ENCODE measurements around the gene CHMP6. TPM values are rescaled to one million over a fixed set of nuclear protein-coding genes. Genes with fewer than 3 reads are reported as not detected.

CHMP6 gene
- 10 to 100 TPM; 16.7 to 23.8 (median 22.1) TPM for total RNA-seq

DNA sequence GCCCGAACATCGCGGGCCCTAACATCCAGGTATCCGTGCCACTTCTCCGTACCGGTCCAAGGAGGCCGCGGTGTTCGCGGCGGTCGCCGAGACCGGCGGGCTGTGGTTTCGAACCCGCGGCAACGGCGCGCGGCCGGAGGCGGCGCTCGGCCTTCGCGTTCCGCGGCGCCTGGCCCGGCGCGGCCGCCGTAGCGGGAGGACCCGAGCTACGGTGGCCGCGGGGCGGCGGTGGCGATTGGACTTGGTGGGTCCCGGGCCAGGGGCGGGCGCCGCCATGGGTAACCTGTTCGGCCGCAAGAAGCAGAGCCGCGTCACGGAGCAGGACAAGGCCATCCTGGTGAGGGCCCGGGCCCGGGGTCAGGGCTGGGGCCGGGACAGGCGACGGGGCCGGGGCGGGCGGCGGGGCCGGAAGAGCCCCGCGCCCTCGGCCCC, at the start of gene CHMP6:
TSS of gene CHMP6 (plus strand) at position 197 of the 432 bp plus-strand sequence. CDS start at position 275, 78 bp downstream.
- Histone ChIP-seq H3K9me3 (no peaks in the 10 kb centered on the region), H3K4me3 (peak within 1 kb of the TSS; percentile 74 to 100 (median 94)), H3K27ac (peak within 1 kb of the TSS; percentile 64 to 88 (median 79)), H3K36me3 (peaks cover 13 to 21% (median 14%) of the 10 kb centered on the region in 3 donors), H3K27me3 (no peaks in the 10 kb centered on the region), H3K4me1 (peaks cover 16 to 64% (median 32%) of the 10 kb centered on the region in 3 donors)
- DNase-seq: no peak
- 0% methylated on average over 7 of the region's 66 CpGs; no CpG with 5 or more reads in 1 of the 2 donors for WGBS, 2 donors
- TF ChIP-seq, protein P1, sequence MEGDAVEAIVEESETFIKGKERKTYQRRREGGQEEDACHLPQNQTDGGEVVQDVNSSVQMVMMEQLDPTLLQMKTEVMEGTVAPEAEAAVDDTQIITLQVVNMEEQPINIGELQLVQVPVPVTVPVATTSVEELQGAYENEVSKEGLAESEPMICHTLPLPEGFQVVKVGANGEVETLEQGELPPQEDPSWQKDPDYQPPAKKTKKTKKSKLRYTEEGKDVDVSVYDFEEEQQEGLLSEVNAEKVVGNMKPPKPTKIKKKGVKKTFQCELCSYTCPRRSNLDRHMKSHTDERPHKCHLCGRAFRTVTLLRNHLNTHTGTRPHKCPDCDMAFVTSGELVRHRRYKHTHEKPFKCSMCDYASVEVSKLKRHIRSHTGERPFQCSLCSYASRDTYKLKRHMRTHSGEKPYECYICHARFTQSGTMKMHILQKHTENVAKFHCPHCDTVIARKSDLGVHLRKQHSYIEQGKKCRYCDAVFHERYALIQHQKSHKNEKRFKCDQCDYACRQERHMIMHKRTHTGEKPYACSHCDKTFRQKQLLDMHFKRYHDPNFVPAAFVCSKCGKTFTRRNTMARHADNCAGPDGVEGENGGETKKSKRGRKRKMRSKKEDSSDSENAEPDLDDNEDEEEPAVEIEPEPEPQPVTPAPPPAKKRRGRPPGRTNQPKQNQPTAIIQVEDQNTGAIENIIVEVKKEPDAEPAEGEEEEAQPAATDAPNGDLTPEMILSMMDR (IDR thresholded peaks at IDR 0.05): peak in 5 of 6 experiments; percentile 11 to 74 (median 55)
- TF ChIP-seq POLR2A (IDR thresholded peaks at IDR 0.05): no peak
- intact Hi-C loops (cut with DNase I): loop anchor here (10.0 kb wide), 1 partner anchor 113 kb away; no protein-coding TSS in a partner anchor

GRCh38 chr17:80942423-80943345, 49.0 kb upstream of the CHMP6 start:
- Histone ChIP-seq H3K27me3 (no peaks in the 10 kb centered on the region), H3K9me3 (no peaks in the 10 kb centered on the region), H3K4me3 (peak overlapping the region in 1 of 4 donors; percentile 31), H3K36me3 (peaks cover 0 to 59% (median 0%) of the 10 kb centered on the region in 3 donors), H3K4me1 (peaks cover 0 to 25% (median 24%) of the 10 kb centered on the region in 3 donors), H3K27ac (peak overlapping the region; percentile 49 to 85 (median 76))
- peak; percentile 17 for DNase-seq
- intact Hi-C loops (cut with DNase I): no loop called here
- TF ChIP-seq POLR2A (IDR thresholded peaks at IDR 0.05): no peak
- TF ChIP-seq, protein P1 (IDR thresholded peaks at IDR 0.05): no peak
- WGBS, 2 donors: 48 to 55% methylated on average over 31 of the region's 38 CpGs

- DNase-seq: no peak
- no peaks in the 10 kb centered on the region for H3K27me3 ChIP-seq
- intact Hi-C loops (cut with DNase I): no loop called here
- peak overlapping the region; percentile 22 to 85 (median 76) for H3K27ac ChIP-seq
- peaks cover 0 to 62% (median 0%) of the 10 kb centered on the region in 3 donors for H3K36me3 ChIP-seq
- peaks cover 0 to 27% (median 24%) of the 10 kb centered on the region in 3 donors for H3K4me1 ChIP-seq
- no peak for TF ChIP-seq POLR2A (IDR thresholded peaks at IDR 0.05)
- TF ChIP-seq, protein P1 (IDR thresholded peaks at IDR 0.05): no peak
- H3K9me3 ChIP-seq: no peaks in the 10 kb centered on the region
- H3K4me3 ChIP-seq: no peak overlapping the region
- 85 to 99% methylated on average over 9 to 12 of the region's 17 CpGs for WGBS, 2 donors
These were observed 48.1 kb upstream of the CHMP6 start for GRCh38 chr17:80943346-80944145.

- no peak for DNase-seq
- no peaks in the 10 kb centered on the region for H3K9me3 ChIP-seq
- WGBS, 2 donors: 78 to 94% methylated on average over 4 to 9 of the region's 9 CpGs
- H3K36me3 ChIP-seq: peaks cover 0 to 63% (median 0%) of the 10 kb centered on the region in 3 donors
- no peak for TF ChIP-seq POLR2A (IDR thresholded peaks at IDR 0.05)
- TF ChIP-seq, protein P1 (IDR thresholded peaks at IDR 0.05): no peak
- H3K4me3 ChIP-seq: no peak overlapping the region
- H3K4me1 ChIP-seq: peaks cover 0 to 34% (median 24%) of the 10 kb centered on the region in 3 donors
- intact Hi-C loops (cut with DNase I): no loop called here
- H3K27me3 ChIP-seq: no peaks in the 10 kb centered on the region
- peak overlapping the region in 2 of 4 donors; percentile 67 to 85 for H3K27ac ChIP-seq
These were observed 47.3 kb upstream of the CHMP6 start for GRCh38 chr17:80944326-80944725.

Measured in esophagus squamous epithelium (tissue), 5 donors.